ENCODE results near the gene EMP2.

Gene EMP2

DNA sequence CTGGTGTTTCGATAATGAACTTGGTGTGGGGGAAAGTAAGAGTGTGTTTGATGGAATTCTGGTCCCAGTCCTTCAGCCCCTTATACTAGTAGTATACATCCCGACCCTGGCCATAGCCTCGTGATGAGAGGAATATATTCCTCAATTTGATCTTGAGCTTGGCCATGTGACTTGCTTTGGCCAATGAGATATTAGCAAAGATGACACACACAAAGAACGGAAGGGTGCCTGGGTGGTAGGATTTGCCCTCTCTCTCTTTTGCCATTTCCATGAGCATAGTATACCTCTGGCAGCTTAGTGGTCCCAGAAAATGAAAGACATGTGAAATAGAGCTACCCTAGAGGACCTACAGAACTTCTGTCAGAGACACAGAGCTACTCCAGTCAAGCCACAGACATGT is 2.9 kb upstream of the EMP2 start:
- no peak for ATAC-seq
- TF ChIP-seq CSDC2 (CRISPR knock-in tag; IDR thresholded peaks at IDR 0.05) (no peak), RARB (CRISPR knock-in tag; IDR thresholded peaks at IDR 0.05) (no peak), ZC3H10 (CRISPR knock-in tag; IDR thresholded peaks at IDR 0.05) (no peak), ZFP30 (CRISPR knock-in tag; IDR thresholded peaks at IDR 0.05) (no peak), ZNF565 (CRISPR knock-in tag; conservative IDR thresholded peaks at IDR 0.05; ENCODE audit: low read depth) (no peak), ESRRG (CRISPR knock-in tag; IDR thresholded peaks at IDR 0.05) (no peak), GLIS3 (CRISPR knock-in tag; IDR thresholded peaks at IDR 0.05) (no peak)

DNA sequence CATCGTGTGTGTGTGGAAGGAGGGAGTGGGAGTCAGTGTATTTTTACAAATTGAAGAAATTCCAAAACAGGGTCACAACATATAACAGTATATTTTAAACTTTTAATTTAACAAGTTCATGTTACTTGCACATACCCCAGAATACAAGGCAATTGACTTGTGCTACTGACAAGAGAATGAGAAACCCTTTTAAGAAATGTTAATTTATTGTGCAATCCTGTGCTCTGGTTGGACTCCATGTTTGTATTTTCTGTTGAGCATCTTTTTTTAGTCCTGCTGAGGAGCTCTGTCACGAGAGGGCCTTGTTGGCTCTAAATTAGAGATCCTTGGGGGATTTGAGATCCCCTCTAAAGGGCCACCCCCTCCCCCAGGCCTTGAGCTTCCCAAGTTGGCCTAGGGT is 1.1 kb upstream of the EMP2 start:
- TF ChIP-seq ISL1 (CRISPR knock-in tag; IDR thresholded peaks at IDR 0.05) (no peak), ARNTL (CRISPR knock-in tag; IDR thresholded peaks at IDR 0.05; ENCODE audit: borderline replicate concordance, low read depth) (no peak), ZFP3 (CRISPR knock-in tag; IDR thresholded peaks at IDR 0.05) (no peak), TCF4 (CRISPR knock-in tag; IDR thresholded peaks at IDR 0.05; ENCODE audit: borderline replicate concordance) (no peak), OSR1 (CRISPR knock-in tag; IDR thresholded peaks at IDR 0.05) (no peak), ESRRG (CRISPR knock-in tag; IDR thresholded peaks at IDR 0.05) (no peak), ZNF565 (CRISPR knock-in tag; conservative IDR thresholded peaks at IDR 0.05; ENCODE audit: low read depth) (no peak), RARB (CRISPR knock-in tag; IDR thresholded peaks at IDR 0.05) (no peak), BACH2 (CRISPR knock-in tag; IDR thresholded peaks at IDR 0.05; ENCODE audit: borderline replicate concordance) (no peak), TOX (CRISPR knock-in tag; IDR thresholded peaks at IDR 0.05; ENCODE audit: borderline replicate concordance) (no peak), PPARA (CRISPR knock-in tag; IDR thresholded peaks at IDR 0.05; ENCODE audit: borderline replicate concordance) (no peak), ZFP30 (CRISPR knock-in tag; IDR thresholded peaks at IDR 0.05) (no peak), ZNF70 (CRISPR knock-in tag; IDR thresholded peaks at IDR 0.05) (no peak)
- TF ChIP-seq, protein P1, sequence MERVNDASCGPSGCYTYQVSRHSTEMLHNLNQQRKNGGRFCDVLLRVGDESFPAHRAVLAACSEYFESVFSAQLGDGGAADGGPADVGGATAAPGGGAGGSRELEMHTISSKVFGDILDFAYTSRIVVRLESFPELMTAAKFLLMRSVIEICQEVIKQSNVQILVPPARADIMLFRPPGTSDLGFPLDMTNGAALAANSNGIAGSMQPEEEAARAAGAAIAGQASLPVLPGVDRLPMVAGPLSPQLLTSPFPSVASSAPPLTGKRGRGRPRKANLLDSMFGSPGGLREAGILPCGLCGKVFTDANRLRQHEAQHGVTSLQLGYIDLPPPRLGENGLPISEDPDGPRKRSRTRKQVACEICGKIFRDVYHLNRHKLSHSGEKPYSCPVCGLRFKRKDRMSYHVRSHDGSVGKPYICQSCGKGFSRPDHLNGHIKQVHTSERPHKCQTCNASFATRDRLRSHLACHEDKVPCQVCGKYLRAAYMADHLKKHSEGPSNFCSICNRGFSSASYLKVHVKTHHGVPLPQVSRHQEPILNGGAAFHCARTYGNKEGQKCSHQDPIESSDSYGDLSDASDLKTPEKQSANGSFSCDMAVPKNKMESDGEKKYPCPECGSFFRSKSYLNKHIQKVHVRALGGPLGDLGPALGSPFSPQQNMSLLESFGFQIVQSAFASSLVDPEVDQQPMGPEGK (CRISPR knock-in tag; IDR thresholded peaks at IDR 0.05; ENCODE audit: borderline replicate concordance) = no peak
- TF ChIP-seq, protein P2, sequence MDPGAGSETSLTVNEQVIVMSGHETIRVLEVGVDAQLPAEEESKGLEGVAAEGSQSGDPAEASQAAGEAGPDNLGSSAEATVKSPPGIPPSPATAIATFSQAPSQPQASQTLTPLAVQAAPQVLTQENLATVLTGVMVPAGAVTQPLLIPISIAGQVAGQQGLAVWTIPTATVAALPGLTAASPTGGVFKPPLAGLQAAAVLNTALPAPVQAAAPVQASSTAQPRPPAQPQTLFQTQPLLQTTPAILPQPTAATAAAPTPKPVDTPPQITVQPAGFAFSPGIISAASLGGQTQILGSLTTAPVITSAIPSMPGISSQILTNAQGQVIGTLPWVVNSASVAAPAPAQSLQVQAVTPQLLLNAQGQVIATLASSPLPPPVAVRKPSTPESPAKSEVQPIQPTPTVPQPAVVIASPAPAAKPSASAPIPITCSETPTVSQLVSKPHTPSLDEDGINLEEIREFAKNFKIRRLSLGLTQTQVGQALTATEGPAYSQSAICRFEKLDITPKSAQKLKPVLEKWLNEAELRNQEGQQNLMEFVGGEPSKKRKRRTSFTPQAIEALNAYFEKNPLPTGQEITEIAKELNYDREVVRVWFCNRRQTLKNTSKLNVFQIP (CRISPR knock-in tag; IDR thresholded peaks at IDR 0.05; ENCODE audit: borderline replicate concordance, low read depth) = no peak
- no peak for ATAC-seq

DNA sequence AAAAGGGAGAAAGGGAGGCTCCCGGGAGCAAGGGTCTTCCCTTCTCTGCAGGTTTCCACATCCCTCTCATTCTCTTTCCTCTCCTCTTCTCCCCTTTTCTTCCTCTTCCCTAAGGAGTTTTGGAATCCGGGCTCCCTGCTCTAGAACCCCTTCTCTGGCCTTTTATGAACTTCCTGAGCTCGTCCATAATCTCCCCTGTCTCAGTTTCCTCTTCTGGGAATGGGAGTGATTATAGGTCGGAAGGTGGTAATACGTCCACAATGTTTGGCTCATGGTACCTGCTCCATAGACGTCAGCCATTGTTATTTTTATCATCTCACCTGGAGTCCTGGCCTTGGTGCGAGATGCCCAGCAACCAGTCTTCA is 467 bp upstream of the EMP2 start:
- TF ChIP-seq OSR1 (CRISPR knock-in tag; IDR thresholded peaks at IDR 0.05) (no peak), BACH2 (CRISPR knock-in tag; IDR thresholded peaks at IDR 0.05; ENCODE audit: borderline replicate concordance) (no peak), ESRRG (CRISPR knock-in tag; IDR thresholded peaks at IDR 0.05) (no peak), ARNTL (CRISPR knock-in tag; IDR thresholded peaks at IDR 0.05; ENCODE audit: borderline replicate concordance, low read depth) (no peak), ISL1 (CRISPR knock-in tag; IDR thresholded peaks at IDR 0.05) (no peak), TCF4 (CRISPR knock-in tag; IDR thresholded peaks at IDR 0.05; ENCODE audit: borderline replicate concordance) (no peak), ZNF8 (CRISPR knock-in tag; IDR thresholded peaks at IDR 0.05) (no peak), ZFP3 (CRISPR knock-in tag; IDR thresholded peaks at IDR 0.05) (no peak), PPARA (CRISPR knock-in tag; IDR thresholded peaks at IDR 0.05; ENCODE audit: borderline replicate concordance) (no peak), ZNF565 (CRISPR knock-in tag; conservative IDR thresholded peaks at IDR 0.05; ENCODE audit: low read depth) (no peak)
- TF ChIP-seq, protein P3, sequence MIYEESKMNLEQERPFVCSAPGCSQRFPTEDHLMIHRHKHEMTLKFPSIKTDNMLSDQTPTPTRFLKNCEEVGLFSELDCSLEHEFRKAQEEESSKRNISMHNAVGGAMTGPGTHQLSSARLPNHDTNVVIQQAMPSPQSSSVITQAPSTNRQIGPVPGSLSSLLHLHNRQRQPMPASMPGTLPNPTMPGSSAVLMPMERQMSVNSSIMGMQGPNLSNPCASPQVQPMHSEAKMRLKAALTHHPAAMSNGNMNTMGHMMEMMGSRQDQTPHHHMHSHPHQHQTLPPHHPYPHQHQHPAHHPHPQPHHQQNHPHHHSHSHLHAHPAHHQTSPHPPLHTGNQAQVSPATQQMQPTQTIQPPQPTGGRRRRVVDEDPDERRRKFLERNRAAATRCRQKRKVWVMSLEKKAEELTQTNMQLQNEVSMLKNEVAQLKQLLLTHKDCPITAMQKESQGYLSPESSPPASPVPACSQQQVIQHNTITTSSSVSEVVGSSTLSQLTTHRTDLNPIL (CRISPR knock-in tag; IDR thresholded peaks at IDR 0.05; ENCODE audit: low read depth) = no peak
- TF ChIP-seq, protein P2 (CRISPR knock-in tag; IDR thresholded peaks at IDR 0.05; ENCODE audit: borderline replicate concordance, low read depth) = no peak
- TF ChIP-seq, protein P4, sequence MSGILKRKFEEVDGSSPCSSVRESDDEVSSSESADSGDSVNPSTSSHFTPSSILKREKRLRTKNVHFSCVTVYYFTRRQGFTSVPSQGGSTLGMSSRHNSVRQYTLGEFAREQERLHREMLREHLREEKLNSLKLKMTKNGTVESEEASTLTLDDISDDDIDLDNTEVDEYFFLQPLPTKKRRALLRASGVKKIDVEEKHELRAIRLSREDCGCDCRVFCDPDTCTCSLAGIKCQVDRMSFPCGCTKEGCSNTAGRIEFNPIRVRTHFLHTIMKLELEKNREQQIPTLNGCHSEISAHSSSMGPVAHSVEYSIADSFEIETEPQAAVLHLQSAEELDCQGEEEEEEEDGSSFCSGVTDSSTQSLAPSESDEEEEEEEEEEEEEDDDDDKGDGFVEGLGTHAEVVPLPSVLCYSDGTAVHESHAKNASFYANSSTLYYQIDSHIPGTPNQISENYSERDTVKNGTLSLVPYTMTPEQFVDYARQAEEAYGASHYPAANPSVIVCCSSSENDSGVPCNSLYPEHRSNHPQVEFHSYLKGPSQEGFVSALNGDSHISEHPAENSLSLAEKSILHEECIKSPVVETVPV (CRISPR knock-in tag; IDR thresholded peaks at IDR 0.05) = no peak
- TF ChIP-seq, protein P5, sequence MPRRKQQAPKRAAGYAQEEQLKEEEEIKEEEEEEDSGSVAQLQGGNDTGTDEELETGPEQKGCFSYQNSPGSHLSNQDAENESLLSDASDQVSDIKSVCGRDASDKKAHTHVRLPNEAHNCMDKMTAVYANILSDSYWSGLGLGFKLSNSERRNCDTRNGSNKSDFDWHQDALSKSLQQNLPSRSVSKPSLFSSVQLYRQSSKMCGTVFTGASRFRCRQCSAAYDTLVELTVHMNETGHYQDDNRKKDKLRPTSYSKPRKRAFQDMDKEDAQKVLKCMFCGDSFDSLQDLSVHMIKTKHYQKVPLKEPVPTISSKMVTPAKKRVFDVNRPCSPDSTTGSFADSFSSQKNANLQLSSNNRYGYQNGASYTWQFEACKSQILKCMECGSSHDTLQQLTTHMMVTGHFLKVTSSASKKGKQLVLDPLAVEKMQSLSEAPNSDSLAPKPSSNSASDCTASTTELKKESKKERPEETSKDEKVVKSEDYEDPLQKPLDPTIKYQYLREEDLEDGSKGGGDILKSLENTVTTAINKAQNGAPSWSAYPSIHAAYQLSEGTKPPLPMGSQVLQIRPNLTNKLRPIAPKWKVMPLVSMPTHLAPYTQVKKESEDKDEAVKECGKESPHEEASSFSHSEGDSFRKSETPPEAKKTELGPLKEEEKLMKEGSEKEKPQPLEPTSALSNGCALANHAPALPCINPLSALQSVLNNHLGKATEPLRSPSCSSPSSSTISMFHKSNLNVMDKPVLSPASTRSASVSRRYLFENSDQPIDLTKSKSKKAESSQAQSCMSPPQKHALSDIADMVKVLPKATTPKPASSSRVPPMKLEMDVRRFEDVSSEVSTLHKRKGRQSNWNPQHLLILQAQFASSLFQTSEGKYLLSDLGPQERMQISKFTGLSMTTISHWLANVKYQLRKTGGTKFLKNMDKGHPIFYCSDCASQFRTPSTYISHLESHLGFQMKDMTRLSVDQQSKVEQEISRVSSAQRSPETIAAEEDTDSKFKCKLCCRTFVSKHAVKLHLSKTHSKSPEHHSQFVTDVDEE (CRISPR knock-in tag; IDR thresholded peaks at IDR 0.05) = no peak
- TF ChIP-seq, protein P1 (CRISPR knock-in tag; IDR thresholded peaks at IDR 0.05; ENCODE audit: borderline replicate concordance) = no peak
- no peak for ATAC-seq

Measured in SK-N-SH treated with all-trans-retinoic acid at 6 μM for 48 hours (cell line).